Breast epithelium (tissue), 3 donors: ENCODE measurements around the gene CAPNS1.

ENCODE experiments used
- POLR2A ChIP-seq: fragments of 450-650 bp; IDR thresholded peaks from one replicate; pipeline ENCODE4 v1.6.1; 2016; ENCODE audit warnings: antibody characterized with exemption, mild to moderate bottlenecking, moderate library complexity
- POLR2AphosphoS5 ChIP-seq, 3 donors: sonication (generic); formaldehyde crosslinking; IDR thresholded peaks; one replicate each; pipeline ENCODE4 v1.6.1; 2017; ENCODE audit warnings: antibody characterized with exemption in 3 of 3
- TF ChIP-seq, protein P1 (sequence below), 3 donors: fragments of 450-650 bp; IDR thresholded peaks; one replicate each; pipeline ENCODE4 v1.5.1; 2016 to 2017; ENCODE audit warnings: antibody characterized with exemption in 3 of 3, mild to moderate bottlenecking in 3 of 3, moderate library complexity in 3 of 3

DNA sequence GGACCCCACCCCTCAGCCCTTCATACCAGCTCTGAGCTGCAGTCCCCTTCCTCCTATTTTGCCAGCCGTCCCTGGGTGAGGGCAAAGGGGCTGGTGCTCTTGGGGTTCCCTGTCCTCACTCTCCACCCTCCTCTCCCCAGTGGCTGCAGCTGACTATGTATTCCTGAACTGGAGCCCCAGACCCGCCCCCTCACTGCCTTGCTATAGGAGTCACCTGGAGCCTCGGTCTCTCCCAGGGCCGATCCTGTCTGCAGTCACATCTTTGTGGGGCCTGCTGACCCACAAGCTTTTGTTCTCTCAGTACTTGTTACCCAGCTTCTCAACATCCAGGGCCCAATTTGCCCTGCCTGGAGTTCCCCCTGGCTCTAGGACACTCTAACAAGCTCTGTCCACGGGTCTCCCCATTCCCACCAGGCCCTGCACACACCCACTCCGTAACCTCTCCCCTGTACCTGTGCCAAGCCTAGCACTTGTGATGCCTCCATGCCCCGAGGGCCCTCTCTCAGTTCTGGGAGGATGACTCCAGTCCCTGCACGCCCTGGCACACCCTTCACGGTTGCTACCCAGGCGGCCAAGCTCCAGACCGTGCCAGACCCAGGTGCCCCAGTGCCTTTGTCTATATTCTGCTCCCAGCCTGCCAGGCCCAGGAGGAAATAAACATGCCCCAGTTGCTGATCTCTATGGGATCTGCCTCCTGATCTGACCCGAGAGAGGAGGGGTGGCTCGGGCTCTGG is 10.0 kb downstream of the CAPNS1 start:
- no peak for TF ChIP-seq POLR2A
- TF ChIP-seq, protein P1, sequence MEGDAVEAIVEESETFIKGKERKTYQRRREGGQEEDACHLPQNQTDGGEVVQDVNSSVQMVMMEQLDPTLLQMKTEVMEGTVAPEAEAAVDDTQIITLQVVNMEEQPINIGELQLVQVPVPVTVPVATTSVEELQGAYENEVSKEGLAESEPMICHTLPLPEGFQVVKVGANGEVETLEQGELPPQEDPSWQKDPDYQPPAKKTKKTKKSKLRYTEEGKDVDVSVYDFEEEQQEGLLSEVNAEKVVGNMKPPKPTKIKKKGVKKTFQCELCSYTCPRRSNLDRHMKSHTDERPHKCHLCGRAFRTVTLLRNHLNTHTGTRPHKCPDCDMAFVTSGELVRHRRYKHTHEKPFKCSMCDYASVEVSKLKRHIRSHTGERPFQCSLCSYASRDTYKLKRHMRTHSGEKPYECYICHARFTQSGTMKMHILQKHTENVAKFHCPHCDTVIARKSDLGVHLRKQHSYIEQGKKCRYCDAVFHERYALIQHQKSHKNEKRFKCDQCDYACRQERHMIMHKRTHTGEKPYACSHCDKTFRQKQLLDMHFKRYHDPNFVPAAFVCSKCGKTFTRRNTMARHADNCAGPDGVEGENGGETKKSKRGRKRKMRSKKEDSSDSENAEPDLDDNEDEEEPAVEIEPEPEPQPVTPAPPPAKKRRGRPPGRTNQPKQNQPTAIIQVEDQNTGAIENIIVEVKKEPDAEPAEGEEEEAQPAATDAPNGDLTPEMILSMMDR (IDR thresholded peaks at IDR 0.05): no peak
- no peak for TF ChIP-seq POLR2AphosphoS5 (IDR thresholded peaks at IDR 0.05)
